HG02973 (cell line): ENCODE measurements around the gene SDHAF3.
"Not testable (repeated sequence)": the region's sequence is repeated elsewhere in the genome, so short reads cannot be mapped to it uniquely, and the experiment has no call there.

Source experiments
- ATAC-seq: cut with Tn5 transposase; IDR thresholded peaks from one replicate; pipeline ENCODE4 v1.9.1; 2021; ENCODE audit warnings: moderate library complexity; ENCODE audit not compliant: unreplicated experiment

Gene SDHAF3

DNA sequence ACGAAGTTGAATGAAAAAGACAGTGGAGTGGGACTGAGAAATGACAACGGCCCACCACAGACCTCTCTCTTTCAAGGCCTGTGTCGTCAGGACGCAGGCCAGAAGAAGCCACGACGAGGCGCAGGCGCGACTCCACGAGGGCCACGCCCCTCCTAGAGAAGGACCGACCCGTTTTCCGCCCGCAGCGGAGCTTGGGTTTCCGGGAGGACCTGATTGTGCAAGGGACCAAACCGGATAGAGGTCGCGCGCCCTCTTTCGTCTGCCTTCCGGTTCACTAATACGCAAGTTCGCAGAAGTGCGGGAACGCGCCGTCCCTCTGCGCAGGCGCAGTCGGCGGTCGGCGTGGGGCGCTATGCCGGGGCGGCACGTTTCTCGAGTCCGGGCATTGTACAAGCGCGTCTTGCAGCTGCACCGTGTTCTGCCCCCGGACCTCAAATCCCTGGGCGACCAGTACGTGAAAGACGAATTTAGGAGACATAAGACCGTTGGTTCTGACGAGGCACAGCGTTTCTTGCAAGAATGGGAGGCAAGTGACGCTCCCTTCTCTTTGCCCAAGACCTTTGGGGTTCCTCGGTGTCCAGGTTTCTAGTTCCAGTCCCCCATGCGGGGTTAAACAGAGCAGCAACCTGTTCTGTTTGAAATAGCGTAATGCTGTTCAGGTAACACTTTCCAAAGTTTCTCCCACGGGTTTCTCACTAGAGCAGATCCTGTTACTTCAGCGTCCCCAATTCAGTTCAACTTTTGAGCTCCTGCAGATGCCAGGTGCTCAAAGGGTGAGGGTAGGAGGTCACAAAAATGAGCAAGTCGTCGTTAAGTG lies at the start of gene SDHAF3:
SDHAF3 (plus strand) TSS at position 327 of the 817 bp plus-strand sequence; CDS start at position 353, 26 bp downstream.
- peak; percentile 95 for ATAC-seq

DNA sequence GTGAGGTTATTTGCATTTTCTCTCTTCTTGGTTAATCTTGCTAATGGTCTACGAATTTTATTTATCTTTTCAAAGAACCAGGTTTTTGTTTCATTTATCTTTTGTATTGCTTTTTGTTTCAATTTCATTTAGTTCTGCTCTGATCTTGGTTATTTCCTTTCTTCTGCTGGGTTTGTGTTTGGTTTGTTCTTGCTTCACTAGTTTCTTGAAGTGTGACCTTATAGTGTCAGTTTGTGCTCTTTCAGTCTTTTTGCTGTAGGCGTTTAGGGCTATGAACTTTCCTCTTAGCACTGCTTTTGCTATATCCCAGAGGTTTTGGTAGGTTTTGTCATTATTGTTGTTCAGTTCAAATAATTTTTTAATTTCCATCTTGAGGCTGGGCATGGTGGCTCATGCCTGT lies 45.5 kb upstream of the SDHAF3 start:
- not testable (repeated sequence) for ATAC-seq

DNA sequence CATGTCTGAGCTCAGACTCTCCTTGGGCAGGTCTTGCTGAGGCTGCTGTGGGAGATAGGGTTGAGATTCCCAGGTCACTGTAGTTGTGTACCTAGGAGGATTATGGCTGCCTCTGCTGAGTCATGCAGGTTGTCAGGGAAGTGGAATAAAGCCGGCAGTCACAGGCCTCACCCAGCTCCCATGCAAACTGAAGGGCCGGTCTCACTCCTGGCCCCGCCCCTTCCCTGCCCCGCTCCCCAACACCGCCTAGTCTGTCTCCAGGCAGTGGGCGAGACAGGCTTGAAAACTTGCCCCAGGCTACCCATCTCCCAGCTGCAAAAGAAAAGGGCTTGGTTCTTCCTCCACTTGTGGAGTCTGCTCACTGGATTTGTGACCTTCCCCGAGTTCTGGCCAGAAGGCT lies 41.6 kb upstream of the SDHAF3 start:
- no peak for ATAC-seq

DNA sequence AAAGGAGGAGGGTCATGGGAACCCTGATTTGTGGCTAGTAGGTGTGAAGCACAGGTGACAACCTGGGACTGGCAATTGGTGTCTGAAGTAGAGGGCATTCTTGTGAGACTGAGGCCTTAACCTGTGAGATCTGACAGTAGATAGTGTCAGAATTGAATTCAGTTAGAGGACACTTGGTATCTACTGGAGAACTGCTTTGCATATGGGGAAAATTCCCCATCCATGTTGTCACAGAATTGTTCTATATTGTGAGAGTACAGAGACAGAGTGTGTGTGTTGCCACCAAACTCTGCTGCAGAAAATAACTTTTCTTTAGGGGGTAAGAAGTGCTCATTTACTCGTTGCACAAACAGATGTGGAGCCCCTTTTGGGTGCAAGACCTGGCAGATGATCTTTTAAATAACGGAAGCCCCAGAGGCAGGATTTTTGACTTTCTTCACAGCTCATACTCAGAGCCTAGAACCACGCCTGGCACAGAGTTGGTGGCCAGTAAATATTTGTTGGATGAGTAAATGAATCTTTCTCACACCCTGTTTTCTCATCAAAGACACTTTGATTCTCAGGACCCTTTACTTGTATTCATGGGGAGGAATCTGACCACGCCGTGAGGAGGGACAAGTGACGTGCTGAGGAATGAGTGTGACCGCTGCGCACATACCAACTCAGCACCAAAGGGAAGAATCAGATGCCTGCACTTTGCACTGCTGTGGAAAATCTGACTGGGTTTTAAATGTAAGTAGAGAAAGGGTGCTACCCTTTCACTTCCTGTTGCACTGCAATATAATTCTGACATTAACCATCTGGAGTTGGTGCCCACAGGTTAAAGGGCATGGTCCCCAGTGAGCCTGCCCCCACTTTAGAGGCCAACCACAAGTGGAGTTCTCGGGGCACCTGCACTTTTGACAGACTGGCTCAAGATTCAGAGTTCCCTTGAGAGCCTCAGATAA lies 39.2 kb upstream of the SDHAF3 start:
- ATAC-seq, result peak; percentile 65

DNA sequence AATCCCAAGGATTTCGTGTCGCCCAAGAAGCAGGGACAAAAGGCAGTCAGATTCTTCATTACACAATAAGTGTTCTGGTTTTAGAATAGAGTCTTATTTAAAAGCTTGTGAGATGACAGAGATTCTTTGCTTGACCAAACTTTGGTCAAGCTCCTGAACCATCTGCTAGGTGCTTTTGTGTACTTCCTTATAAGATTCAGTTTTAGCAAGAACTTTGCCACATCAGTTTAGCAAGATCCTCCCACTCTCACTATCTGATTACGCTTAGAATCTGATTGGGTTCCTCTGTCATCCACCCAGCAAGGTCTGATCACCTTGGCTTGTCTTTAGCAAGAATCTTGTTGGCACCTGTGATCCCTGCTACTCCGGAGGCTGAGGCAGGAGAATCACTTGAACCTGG lies 38.2 kb upstream of the SDHAF3 start:
- ATAC-seq, result no peak

DNA sequence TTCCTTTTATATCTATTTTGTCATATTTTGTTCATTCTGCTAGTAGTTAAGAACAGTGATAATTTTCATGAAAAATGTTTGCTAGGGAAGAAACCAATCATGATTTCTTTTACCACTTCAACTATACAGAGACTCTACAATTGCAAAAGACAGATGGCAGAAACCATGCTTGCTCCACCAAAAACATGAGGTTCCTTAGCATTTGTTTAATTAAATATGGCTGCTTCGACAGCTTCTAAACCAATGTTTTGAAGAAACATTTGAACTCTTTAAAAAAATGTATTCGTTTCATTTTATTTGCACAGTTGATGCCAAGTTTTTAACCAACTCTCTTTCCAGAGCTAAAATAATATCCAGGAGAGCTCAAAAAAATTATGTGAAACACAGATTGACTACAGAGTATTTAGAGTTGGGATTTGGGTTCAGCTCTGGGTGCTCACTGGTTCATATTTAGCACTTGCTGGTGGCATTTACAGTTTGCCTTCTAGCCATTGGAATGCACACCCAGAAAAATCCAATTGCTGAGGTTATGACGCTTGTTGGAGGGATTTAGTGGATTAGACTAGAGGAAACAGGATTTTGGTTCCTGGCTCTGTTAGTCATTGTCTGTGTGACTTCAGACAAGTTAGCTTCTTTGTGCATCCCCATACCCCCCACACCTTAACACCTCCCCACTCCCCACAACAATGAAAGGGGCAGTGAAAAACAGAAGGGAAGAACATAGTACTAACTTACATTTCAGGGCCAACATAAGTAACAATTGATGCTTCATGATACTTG lies 35.8 kb upstream of the SDHAF3 start:
- ATAC-seq, result no peak

DNA sequence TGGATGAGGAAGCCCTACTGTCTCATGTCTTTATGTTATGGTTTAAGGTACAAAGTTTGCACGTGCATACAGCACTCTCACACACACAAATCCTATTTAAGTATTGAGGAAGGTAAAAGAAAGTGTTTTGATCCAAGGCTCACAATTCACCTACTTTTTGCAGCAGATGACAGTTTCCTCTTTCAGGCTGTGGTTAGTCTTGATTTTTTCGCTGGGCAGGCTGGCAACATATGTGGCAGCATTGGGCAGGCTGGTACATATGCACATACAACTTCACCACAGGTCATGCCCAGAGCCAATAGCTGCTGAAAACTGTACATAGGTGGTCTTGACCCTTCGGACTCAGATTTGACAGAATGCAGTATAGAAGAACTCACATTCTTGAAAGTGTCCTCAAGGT lies 29.1 kb upstream of the SDHAF3 start:
- no peak for ATAC-seq

DNA sequence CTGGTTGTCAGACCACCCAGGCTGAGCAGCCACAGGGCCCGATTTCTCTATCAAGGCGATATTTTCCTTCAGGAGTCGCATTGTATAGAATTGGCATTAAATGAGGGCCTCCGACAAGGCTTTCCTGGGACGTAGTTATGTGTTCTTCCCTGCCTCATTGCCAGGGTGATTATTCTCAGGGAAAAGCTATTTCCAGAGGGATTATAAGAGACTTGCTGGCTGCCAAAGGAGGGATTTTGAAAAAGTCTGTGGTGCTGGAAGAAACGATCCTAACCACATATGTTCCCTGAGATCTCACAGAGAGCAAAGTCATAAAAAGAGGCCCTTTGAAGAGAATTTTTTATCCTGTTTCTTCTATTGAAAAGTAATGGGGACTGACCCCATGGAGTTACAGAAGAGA lies 27.7 kb upstream of the SDHAF3 start:
- no peak for ATAC-seq

DNA sequence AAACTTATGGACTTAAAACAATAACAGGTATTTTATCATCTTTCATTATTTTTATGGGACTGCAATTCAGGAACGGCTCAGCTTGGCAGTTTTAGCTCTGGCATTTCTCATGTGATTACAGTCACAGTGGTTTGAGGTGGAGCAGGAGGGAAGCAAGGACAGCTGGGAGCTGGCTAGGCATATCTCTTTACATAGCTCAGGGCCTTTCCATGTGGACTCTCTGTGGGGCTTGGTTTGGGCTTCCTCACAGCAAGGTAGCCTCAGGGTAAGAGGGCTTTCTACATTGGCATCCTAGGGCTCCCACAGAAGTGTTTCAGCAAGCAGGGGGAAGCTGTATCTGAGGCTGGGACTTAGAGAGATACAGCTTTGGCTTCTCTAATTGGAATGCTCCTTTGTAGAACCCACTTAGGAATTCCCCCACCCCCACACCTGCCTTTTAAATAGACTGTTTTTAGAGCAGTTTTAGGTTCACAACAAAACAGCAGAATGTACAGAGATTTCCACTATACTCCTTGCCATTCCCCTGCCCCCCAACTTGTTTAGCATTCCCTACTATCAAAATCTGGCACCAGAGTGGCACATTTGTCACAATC lies 26.6 kb upstream of the SDHAF3 start:
- no peak for ATAC-seq

DNA sequence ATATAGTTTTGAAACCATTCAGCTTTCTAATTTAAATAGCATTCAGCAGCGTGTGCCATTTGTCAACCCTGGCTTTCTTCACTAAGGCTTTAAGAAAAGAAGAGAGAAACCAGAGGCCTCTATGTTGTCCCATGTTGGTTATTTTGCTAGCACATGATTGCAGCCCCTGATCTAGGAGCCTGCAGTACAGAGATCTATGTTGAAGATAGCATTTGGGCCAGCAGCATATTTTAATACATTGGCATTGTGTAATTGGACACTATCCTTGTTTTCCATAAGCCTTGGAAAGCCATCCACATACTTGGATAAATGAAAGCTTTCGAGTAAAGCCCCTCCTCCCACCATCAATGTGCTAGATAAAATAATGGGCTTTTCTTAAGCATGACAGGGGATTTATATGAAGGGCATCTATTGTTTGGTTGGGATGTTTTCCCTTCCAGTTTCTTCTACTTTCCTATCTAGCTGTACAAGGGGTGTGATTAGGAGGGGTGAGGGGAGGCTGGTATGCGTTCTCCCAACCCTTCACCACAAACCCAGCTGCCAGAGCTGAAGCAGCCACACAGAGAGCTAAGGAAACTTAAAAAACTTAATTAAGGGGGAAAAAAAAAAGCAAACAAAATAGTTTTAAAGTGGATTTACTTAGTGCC lies 23.1 kb upstream of the SDHAF3 start:
- no peak for ATAC-seq

DNA sequence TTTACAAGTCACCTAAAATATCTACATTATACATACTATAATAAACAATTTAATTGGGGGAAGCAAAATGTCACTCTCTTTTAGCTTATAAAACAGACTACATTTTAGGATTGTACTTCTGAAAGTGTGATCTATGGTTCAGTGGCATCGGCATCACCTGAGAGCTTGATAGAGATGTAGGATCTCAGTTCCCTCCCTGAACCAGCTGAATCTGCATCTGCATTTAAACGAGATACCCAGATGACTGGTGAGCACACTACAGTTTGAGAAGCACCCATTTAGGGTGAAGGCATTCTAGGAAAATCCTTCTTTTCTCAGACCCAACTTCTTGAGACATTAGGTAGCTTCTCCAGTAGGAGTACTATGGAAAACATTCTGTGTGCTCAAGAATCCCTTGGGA lies 21.5 kb upstream of the SDHAF3 start:
- no peak for ATAC-seq

DNA sequence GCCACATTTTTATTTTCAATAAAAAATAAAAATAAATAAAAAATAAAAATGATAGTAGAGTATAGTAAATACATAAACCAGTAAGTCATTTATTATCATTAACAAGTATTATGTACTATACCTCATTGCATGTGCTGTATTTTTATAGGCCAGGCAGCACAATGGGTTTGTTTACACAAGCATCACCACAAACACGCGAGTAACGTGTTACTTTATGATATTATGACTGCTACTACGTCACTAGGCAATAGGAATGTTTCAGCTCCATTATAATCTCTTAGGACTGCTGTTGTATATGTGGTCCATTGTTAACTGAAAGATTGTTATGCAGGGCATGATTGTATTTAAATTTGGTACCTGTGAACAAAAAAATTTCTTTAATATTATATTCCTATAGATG lies 20.8 kb upstream of the SDHAF3 start:
- ATAC-seq, result no peak

DNA sequence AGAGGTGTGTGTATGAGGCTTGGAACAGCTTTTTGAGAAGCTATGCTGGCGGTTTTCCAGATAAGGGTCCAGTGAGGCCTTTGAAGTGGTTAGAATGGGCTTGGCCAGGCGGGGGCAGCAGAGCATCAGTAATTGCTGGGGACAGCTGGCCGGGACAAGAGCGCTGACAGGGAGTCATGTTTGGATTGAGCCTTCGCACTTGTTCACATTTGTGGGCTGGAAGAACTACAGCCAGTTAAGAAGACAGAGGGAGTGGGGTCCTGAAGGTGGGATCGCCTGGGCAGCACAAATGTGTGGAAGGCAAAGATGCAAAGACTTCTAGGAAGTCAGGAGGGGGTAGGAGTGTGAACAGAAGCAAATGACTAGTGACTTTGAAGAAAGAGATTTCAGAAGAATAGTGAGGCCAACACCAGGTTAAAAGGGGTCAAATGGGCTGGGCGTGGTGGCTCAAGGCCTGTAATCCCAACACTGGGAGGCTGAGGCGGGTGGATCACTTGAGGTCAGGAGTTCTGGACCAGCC lies 12.7 kb upstream of the SDHAF3 start:
- peak; percentile 94 for ATAC-seq

DNA sequence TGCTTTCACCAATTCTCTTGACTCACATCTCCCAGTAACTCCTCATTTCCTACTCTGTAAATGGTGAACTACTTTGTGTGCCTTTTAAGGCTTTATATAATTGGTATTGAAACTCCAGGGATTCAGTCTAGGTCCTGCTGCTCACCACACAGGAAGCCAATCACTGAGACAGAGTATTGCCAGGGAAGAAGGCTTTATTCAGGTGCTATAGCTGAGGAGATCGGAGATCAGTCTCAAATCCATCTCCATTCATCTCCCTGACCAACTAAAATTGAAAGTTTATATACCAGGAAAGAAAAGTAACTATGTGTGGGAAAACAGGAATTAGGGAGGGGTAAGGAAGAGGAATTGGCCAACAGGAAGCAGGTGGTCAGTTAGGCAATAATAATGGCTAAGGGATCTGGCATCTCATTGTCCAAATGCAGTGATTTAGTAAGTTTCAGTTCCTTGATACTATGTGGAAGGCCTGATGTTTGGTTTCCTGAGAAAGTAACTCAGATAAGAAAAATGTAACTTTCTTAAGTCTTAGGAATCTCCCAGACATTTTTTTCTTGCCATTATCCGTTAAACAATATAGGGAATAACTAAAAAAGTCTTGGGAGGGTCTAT lies 10.2 kb upstream of the SDHAF3 start:
- ATAC-seq, result no peak

DNA sequence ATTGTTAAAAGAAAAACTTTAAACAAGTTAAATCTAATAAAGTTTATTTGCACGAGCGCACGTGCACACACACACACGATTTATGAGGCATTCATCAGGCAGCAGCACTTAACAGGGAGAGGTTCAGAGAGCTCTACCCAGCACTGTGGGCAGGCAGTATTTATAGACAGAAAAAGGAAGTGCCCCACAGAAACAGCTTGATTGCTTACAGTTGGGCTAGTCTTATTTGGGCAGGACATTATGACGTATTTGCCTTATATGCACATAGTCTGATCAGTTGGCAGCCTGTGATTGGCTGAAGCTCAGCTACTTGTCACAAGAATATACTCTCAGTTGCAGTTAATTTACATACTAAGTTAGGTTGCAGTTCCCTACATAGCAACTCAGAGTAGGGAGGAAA lies 1.2 kb upstream of the SDHAF3 start:
- ATAC-seq, result no peak

DNA sequence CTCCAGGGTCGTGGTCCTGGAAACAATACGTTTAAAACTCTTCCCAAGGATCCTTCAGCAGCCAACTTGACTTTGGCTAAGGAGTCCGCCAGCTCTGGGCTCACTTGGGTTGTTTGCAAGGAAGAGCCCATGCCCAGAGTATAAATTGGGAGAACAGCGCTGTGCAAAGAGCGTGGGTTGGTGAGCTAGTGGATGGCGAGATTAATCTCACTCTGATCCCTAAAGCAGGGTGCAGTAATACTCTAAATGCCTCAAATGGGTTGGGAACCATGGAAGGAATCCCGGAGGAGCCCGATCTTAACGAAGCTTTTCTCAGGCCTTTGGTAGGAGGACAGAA lies 495 bp upstream of the SDHAF3 start:
- no peak for ATAC-seq

DNA sequence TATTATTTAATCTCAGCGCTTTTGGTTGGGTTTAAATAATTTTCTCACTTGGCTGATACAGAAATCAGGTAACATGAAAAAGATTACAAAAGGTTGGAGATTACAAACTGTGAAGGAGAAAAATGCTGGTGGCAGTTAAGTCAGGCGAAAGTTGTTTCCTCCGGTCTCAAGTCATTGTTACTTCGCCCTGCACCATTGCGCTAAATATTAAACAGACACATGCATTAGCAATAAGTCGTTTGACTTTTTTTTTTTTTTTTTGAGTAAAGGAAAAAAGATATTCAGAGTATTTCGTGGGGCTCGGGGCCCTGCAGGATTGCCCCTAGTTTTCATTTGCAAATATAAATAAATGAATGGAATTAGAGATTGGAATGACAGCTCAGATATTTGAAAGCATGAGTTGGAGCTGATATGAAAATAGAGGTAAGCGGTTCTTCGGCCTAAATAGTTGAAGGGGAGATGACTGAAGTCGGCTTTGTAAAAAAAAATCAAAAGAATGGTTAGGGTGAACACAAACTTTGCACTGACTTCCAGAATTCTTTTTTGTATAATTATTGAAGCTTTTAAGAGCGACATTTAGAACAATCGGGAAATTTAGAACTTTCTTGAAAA lies 914 bp downstream of the SDHAF3 start:
- no peak for ATAC-seq

DNA sequence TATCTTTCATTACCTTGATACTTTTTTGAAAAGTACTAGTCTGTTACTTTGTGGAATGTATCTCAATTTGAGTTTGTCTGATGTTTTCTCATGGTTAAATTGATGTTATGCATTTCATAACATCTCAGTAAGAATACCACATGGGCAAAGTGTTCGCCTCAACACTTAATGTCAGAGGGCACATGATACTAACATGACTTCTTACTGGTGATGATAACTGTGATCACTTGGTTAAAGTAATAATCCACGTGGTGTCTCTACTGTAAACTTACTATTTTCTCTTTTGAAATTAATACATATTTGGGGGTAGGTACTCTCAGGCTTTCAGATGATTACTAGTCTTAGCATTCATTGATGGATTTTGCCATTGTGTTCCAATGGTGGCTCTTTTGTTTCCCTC lies 2.2 kb downstream of the SDHAF3 start:
- no peak for ATAC-seq

DNA sequence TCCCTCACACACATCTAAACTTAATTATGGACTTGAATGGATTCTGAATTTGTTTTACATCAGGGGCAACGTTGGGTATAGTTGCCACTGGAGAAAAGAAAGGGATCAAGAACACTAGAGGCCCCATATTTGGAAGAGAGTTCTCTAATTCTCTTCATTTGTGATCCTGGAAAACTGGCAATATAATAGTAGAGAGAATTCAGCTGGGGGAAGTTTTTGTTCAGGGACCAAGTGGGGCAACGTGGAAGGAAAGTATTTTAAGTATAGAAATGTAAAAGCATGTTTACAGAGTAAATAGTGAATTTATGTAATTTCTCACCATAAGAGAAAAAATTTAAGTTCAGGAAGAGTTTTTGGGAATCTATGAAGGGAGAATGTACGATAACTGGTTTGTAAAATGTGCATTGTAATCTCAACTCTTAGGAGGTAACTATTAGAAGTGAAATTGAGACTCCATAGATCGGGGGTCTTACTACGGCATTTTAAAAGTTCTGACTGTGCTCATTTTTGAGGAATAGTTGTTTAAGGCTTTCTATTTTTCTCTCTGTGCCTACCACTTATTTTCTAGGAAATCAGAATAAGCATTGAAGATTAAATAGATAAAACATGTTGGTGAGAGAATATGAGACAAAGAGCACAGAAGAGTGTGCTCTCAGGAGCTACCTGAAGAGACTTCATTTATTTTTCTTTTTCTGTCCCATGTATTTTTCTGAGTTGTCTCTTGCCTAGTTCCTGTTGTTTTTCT lies 3.4 kb downstream of the SDHAF3 start:
- ATAC-seq, result no peak
